CD4-positive, alpha-beta T cell treated with Interleukin-6 for 4 hours (primary cell): Measurements from ENCODE around the gene REXO1.

Experiments used
- DNase-seq: peaks from one replicate; pipeline ENCODE4 v3.0.0-alpha.2; 2020; ENCODE audit warnings: mixed read lengths

The REXO1 gene

GRCh38 chr19:1826557-1827521 is 21.4 kb downstream of the REXO1 start:
- no peak for DNase-seq

GRCh38 chr19:1825909-1826556 is 22.2 kb downstream of the REXO1 start:
- DNase-seq = peak; percentile 82

DNA sequence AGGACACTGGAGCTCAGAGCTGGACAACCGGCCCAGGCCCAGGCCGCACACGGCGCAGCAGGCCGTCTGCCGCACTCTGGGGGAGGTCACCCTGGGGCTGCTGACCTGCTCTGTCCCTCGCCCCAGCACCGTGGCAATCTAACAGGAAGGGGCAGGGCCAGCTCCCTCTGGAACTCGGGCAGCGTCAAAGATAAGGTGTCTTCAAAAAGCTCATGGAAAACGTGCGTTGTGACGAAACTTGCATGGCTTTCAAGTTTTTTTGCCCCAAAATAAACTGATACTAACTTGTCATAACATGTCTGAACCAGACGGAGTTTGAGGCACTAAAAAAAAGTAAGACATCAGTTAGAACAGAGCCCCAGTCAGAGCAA is 24.0 kb downstream of the REXO1 start:
- DNase-seq = no peak

- DNase-seq = no peak
Measured at GRCh38 chr19:1823539-1824251, 24.6 kb downstream of the REXO1 start.

- no peak for DNase-seq
Measured at GRCh38 chr19:1823020-1823419, 25.3 kb downstream of the REXO1 start.

- DNase-seq = no peak
Measured at GRCh38 chr19:1822210-1822609, 26.1 kb downstream of the REXO1 start.

DNA sequence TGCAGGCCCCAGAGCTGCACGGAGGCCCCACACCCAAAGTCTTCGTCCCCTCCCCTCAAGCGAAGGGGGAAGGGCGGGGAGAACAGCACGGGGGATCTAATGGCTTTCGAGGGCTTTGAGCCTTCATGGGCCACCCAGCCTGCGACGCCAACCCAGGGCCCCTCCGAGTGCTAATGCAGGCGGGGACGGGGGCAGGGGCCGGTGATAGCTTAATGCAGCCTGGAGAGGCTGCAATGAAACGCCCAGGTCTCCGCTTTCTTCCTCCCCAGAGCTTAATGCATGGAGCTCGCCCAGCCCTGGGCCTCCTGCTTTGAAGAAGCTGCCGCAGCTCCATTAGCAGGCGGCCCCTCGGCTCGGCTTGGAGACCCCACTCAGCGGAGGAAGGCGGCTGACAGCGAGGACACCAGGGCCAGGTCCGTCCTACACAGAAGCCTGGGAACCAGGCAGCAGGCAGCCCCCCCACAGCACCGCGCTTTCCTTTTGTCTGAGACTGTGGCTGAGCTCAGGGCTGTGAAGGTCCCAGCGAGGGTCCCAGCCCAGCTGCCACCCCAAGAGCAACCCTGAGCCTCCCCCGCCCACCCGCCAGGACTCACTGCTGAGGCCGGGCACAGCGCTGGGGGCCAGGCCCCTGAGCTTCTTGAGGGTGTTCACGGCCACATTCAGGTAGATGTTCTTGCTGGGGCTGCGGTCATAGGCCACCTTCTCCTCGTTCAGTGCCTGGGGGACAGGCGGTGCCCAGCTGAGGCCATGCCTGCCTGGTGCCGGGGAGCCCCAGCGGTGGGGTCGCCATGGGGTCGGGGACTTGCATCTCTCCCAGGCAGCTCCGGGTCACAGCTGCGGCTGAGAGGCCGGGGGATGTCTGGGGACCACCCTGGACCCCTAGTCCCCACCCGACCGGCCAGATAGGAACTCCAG is 28.7 kb downstream of the REXO1 start:
- no peak for DNase-seq

DNA sequence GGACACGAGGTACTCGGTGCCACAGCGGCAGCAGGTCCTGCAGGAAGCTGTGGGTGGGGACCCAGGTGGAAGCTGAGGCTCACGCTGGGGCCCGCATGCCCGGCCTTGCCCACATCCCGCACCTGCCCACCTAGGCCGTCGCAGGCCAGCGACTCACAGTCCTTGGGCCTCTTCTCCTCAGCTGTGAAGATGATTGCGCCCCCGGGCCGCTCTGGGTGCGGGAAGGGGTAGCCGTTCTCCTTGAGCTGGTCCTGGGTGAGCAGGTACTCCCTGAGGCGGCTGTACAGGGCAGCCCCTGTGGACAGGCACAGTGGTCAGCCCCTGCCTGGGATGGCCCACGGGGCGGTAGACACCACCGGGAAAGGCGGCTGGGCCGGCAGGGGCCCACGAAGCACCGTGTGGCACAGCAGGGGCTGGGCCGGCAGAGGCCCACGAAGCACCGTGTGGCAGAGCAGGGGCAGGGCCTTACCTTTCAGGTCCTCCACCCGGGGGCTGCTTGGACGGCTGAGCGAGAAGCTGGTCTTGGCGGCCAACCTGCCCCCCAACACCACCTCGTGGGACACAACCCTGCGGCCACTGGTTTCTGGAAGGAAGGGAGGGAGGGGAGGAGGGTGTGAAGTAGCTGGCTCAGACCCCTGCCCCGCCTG is 29.6 kb downstream of the REXO1 start:
- no peak for DNase-seq

DNA sequence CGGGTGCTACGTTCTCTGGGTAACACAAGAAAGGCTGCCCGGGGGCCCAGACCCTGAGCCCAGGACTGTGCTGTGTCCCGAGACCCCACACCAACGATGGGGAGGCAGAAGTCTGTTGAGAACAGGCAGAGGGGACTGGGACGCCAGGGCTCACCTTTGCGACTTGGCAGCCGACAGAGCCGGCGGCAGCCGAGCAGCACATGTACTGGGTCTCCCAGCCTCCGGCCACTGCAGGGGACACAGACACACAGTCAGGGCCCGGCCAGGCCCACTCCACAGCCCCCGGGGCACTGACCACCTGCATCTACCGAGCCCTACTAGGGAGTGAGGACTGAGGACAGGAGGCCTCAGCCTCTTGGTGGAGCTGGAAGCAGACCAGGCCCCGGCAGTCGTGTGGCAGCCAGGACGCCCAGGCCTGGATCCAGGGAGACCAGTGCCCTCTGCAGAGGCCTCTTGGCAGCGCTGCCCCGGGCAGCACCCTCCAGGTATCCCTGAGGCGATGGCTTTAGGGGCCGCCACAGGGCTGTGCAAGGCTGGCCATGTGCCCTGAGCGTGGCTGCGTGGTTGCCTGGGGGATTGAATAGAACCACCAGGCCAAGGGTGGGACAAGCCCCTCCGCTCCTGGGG is 30.6 kb downstream of the REXO1 start:
- no peak for DNase-seq

GRCh38 chr19:1816530-1817298 is 31.6 kb downstream of the REXO1 start:
- DNase-seq = no peak

DNA sequence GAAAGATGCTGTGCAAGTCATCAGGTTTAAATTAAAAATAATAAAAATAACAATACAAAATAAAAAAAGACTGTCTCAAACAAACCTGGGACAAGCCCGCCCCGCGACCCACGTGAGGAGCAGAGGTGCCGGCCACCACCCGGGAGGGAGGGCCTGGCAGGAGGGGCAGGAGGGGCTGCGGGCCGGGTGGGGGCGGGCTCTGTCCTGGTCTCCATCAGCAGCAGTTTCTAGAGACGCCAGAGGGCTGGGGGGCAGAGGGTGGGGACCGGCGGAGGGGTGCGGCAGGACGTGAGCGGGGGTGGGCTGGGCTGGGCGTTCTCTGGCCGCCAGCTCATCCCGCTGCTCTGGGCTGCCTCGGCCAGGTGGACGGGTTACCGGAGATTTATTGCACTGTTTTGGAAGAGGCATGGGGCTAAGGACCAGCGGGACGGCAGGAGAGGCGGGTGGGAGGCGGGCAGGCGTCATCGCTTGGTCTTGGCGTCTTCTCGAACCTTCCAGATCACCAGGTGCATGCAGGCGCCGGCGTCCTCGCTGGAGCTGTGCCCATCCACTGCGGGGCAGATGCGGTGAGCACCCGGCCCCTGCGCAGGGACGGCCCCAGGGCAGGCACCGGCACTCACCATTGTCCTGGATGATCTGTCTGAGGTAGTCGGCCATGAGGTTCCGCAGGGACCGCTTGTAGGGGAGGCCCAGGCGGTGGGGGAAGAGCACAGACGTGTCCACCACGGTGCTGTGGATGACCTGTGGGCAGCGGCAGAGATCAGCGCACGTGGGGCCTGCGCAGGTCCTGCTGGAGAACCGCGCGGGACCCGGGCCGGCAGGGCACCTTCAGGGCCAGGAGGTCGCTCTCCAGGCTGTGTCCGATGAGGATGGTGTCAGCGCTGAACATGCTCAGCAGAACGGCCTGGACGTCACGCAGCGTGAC is 32.4 kb downstream of the REXO1 start:
- DNase-seq = no peak

DNA sequence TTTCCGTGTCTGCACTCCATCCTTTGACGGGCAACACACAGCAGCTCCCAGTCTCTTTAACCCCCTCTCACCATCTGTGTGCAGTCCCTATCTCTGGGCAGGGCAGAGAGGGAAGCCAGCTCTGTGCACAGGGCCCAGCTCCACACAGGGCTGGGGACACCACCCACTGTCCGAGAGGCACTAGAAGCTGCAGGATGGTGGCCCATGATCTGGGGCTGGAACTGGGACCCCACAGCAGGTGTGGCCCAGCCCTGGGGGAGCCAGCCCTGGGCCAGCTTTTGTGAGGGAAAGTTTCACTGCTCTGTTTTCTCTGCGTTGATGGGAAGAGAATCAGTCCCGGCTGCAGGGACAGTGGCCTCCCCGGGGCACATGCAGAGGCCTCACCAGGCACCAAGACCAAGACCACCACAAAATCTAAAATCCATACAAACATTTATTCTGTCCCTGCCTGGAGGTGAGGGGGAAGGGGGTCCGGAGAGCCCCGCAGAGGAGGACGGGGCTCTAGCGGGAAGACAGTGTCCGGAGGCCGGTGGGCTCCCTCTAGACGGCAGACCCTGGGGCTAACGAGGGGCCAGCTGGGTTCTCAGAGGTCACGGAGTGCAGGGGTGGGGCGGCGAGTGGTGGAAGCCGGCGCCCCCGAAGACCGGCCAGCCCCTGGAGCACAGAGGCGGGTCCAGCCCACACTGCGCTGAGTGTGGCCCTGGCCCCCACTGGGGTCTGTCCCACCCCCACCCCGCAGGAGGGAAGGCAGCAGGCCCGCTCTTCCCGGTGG is 33.3 kb downstream of the REXO1 start:
- no peak for DNase-seq

DNA sequence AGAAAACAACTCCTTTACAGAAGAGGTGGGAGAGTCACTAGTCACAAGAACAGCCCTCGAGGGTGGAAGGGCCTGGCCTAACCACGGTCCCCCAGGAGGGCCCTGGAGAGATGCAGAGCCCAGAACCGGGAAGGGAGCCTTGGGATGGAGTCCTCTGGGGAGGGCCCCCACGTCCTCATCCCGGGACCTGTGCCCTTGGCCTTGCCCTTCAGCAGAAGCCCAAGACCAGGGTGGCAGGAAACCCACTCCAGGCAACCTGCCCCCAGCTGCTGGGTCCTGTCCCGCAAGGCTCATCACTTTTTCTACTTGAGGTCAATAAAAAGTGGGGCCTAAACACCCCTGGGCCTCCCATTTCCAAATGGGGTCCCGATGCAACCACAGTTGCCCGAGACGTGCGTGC is 33.9 kb downstream of the REXO1 start:
- DNase-seq = no peak

- no peak for DNase-seq
Measured at GRCh38 chr19:1813192-1814182, 34.8 kb downstream of the REXO1 start.

DNA sequence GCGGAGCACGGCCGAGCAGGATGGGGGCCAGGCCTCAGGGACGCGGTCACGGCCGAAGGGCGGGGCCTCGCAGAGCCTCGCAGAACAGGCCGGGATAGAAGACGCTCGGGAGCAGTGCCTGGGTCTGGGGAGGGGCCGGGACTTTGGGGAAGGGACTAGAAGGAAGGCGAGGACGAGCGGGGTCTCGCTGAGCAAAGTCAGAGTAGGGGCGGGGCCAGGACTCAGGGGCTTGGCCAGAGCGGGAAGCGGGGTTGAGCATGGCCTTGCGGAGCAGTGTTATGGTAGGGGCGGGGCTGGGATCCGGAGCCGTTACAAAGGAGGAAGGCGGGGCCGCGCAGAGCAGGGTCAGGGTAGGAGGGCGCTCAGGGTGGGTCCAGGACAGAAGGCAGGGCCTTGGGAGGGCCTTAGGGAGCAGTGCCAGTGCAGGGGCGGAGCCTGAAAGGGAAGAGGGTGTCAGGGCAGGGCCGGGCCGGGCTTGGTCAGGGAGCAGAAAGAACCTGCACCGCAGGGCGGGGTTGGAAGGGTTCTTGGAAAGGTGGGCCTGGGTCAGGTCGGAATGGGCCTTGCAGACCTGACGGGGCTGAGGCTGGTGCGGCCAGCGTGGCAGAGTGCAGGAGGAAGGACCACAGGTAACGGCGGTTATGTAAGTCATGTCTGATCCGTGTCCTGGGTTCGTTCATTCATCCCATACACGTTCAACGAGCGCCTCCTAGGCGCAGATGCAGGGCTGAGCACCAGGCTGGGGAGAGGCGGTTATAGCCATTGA is 35.7 kb downstream of the REXO1 start:
- peak; percentile 93 for DNase-seq

GRCh38 chr19:1811942-1812425 is 36.3 kb downstream of the REXO1 start, which contains the start of gene ATP8B3:
Gene ATP8B3 (minus strand): TSS chr19:1812276. CDS start chr19:1811736, 540 bp downstream.
- no peak for DNase-seq
